SK-N-SH treated with all-trans-retinoic acid at 6 μM for 48 hours (cell line): ENCODE results near the gene USF2.

Experiments used
- ARNTL ChIP-seq: fragments of 450-650 bp; formaldehyde crosslinking; IDR thresholded peaks from 2 replicates; pipeline ENCODE4 v1.5.0; 2020; ENCODE audit warnings: low read depth, mild to moderate bottlenecking, moderate library complexity, borderline replicate concordance
- GLIS3 ChIP-seq: fragments of 250-450 bp; sonication (Bioruptor Pico); IDR thresholded peaks from 2 replicates; pipeline ENCODE4 v1.5.0; 2020; ENCODE audit warnings: mild to moderate bottlenecking, moderate library complexity
- ISL1 ChIP-seq: fragments of 250-450 bp; sonication (Bioruptor Pico); IDR thresholded peaks from 2 replicates; pipeline ENCODE4 v2.1.2; 2022; ENCODE audit warnings: mild to moderate bottlenecking, moderate library complexity
- PPARA ChIP-seq: fragments of 250-450 bp; sonication (Bioruptor Pico); IDR thresholded peaks from 2 replicates; pipeline ENCODE4 v1.5.0; 2020; ENCODE audit warnings: mild to moderate bottlenecking, borderline replicate concordance
- SNAI2 ChIP-seq: fragments of 250-450 bp; sonication (Bioruptor Pico); IDR thresholded peaks from 2 replicates; pipeline ENCODE4 v1.5.0; 2020; ENCODE audit warnings: mild to moderate bottlenecking, moderate library complexity
- TOX ChIP-seq: fragments of 250-450 bp; sonication (Bioruptor Pico); IDR thresholded peaks from 2 replicates; pipeline ENCODE4 v1.8.0; 2021; ENCODE audit warnings: mild to moderate bottlenecking, moderate library complexity, borderline replicate concordance
- ZFP30 ChIP-seq: fragments of 450-650 bp; formaldehyde crosslinking; IDR thresholded peaks from 2 replicates; pipeline ENCODE4 v1.5.0; 2022; ENCODE audit warnings: mild to moderate bottlenecking, moderate library complexity
- ZNF70 ChIP-seq: fragments of 450-650 bp; formaldehyde crosslinking; IDR thresholded peaks from 2 replicates; pipeline ENCODE4 v1.5.0; 2020; ENCODE audit warnings: mild to moderate bottlenecking, moderate library complexity
- TF ChIP-seq, protein P1 (sequence below): fragments of 250-450 bp; sonication (Bioruptor Pico); IDR thresholded peaks from 2 replicates; pipeline ENCODE4 v1.8.0; 2021; ENCODE audit warnings: low read depth, mild to moderate bottlenecking, moderate library complexity, borderline replicate concordance
- TF ChIP-seq, protein P2 (sequence below): fragments of 250-450 bp; sonication (Bioruptor Pico); IDR thresholded peaks from 2 replicates; pipeline ENCODE4 v1.5.1; 2020; ENCODE audit warnings: low read depth, mild to moderate bottlenecking, moderate library complexity
- TF ChIP-seq, protein P3 (sequence below): fragments of 250-450 bp; sonication (Bioruptor Pico); IDR thresholded peaks from 2 replicates; pipeline ENCODE4 v1.8.0; 2020; ENCODE audit warnings: mild to moderate bottlenecking, moderate library complexity, borderline replicate concordance

DNA sequence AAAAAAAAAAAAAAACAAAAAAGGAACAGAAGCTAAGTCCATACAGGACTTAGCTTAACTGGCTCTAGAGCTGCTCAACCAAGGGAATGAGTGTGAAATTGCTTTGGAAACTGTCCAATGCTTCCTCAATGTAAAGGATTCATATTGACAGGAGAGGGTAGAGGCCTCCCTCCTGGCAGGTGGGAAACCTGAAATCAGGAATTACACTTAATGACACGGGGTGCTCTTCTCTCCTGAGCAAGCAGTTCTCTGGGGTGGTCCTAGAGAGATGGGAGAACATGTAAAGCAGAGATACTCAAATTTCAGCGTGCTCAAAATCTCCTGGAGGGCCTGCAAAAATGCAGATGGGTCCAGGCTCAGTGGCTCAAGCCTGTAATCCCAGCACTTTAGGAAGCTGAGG lies 19.6 kb downstream of the USF2 start:
- TF ChIP-seq, protein P1, sequence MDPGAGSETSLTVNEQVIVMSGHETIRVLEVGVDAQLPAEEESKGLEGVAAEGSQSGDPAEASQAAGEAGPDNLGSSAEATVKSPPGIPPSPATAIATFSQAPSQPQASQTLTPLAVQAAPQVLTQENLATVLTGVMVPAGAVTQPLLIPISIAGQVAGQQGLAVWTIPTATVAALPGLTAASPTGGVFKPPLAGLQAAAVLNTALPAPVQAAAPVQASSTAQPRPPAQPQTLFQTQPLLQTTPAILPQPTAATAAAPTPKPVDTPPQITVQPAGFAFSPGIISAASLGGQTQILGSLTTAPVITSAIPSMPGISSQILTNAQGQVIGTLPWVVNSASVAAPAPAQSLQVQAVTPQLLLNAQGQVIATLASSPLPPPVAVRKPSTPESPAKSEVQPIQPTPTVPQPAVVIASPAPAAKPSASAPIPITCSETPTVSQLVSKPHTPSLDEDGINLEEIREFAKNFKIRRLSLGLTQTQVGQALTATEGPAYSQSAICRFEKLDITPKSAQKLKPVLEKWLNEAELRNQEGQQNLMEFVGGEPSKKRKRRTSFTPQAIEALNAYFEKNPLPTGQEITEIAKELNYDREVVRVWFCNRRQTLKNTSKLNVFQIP (CRISPR knock-in tag): no peak
- TF ChIP-seq, protein P2, sequence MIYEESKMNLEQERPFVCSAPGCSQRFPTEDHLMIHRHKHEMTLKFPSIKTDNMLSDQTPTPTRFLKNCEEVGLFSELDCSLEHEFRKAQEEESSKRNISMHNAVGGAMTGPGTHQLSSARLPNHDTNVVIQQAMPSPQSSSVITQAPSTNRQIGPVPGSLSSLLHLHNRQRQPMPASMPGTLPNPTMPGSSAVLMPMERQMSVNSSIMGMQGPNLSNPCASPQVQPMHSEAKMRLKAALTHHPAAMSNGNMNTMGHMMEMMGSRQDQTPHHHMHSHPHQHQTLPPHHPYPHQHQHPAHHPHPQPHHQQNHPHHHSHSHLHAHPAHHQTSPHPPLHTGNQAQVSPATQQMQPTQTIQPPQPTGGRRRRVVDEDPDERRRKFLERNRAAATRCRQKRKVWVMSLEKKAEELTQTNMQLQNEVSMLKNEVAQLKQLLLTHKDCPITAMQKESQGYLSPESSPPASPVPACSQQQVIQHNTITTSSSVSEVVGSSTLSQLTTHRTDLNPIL: no peak
- no peak for TF ChIP-seq TOX
- no peak for TF ChIP-seq ZNF70 (CRISPR knock-in tag)
- no peak for TF ChIP-seq SNAI2 (CRISPR knock-in tag)
- no peak for TF ChIP-seq ISL1
- no peak for TF ChIP-seq GLIS3 (CRISPR knock-in tag)
- TF ChIP-seq, protein P3, sequence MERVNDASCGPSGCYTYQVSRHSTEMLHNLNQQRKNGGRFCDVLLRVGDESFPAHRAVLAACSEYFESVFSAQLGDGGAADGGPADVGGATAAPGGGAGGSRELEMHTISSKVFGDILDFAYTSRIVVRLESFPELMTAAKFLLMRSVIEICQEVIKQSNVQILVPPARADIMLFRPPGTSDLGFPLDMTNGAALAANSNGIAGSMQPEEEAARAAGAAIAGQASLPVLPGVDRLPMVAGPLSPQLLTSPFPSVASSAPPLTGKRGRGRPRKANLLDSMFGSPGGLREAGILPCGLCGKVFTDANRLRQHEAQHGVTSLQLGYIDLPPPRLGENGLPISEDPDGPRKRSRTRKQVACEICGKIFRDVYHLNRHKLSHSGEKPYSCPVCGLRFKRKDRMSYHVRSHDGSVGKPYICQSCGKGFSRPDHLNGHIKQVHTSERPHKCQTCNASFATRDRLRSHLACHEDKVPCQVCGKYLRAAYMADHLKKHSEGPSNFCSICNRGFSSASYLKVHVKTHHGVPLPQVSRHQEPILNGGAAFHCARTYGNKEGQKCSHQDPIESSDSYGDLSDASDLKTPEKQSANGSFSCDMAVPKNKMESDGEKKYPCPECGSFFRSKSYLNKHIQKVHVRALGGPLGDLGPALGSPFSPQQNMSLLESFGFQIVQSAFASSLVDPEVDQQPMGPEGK (CRISPR knock-in tag): no peak
- no peak for TF ChIP-seq ZFP30 (CRISPR knock-in tag)
- no peak for TF ChIP-seq PPARA (CRISPR knock-in tag)
- TF ChIP-seq ARNTL: no peak
